Measurements from ENCODE around the gene RBFOX2. TPM values are rescaled to one million over a fixed set of nuclear protein-coding genes. Genes with fewer than 3 reads are reported as not detected.

RBFOX2 gene
- polyA plus RNA-seq, 1 of the 3 experiments (the other 2 are of a cell fraction): 115 TPM

DNA sequence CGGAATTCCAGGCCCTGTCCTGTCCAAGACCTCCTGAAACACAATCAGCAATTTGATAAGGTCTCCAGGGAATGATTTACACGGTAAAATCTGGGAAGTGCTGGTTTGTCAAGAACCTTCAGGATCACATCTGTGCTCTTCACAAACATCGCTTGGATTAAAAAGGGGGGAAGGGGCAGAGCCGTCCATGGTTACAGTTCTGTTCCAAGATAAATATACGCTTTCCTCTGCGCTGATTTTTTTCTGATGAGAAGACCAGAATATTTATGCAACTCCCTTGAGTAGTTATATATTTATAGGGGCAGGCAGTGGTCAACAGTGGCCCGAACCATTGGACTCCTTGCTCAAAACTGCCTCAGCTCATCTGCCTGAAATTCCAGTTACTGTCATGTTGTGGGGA lies 320.2 kb downstream of the RBFOX2 start:
- ChIA-PET POLR2A (no interaction called here), CTCF (interaction anchor here (0.9 to 1.8 kb wide), 2 partner anchors 24 to 121 kb away, joined by 3 to 4 read pairs; no protein-coding TSS in a partner anchor)
- no peak overlapping the region for H2AFZ ChIP-seq (ENCODE audit: low read depth)

GRCh38 chr22:35705141-35705540 lies 323.5 kb downstream of the RBFOX2 start:
- Histone ChIP-seq H3K4me2 (no peak overlapping the region; the same call in 1 of the 2 replicates), H3K4me1 (ENCODE audit: control insufficient read depth in 1 of 2, insufficient read depth in 2 of 2, low read depth in 1 of 2, low read length in 1 of 2) (no peaks in the 10 kb centered on the region), H3K9me2 (no peaks in the 10 kb centered on the region), H3K27me3 (ENCODE audit: insufficient read depth) (no peaks in the 10 kb centered on the region), H3K27ac (ENCODE audit: low read depth in 2 of 2, low read length in 1 of 2) (peak overlapping the region in 1 of 2 experiments; percentile 33; a peak in 2 of 4 replicates), H3K4me3 (ENCODE audit: low read depth in 2 of 2, low read length in 1 of 2) (no peak overlapping the region), H4K20me1 (ENCODE audit: insufficient read depth) (no peaks in the 10 kb centered on the region), H2AFZ (ENCODE audit: low read depth) (no peak overlapping the region), H3K9me3 (no peaks in the 10 kb centered on the region), H3K36me3 (replicated peaks in 1 of 2; ENCODE audit: control insufficient read depth in 1 of 2, insufficient read depth in 2 of 2, low read length in 1 of 2) (no peaks in the 10 kb centered on the region), H3K79me2 (ENCODE audit: insufficient read depth) (no peaks in the 10 kb centered on the region), H3K9ac (no peak overlapping the region), H3F3A (replicated peaks; ENCODE audit: insufficient read depth) (peaks cover 17% of the 10 kb centered on the region)
- CTCF ChIA-PET: no interaction called here
- POLR2A ChIA-PET: no interaction called here
- DNase-seq: no peak
- WGBS (ENCODE audit: low lambda C conversion rate): 60% methylated on average over 3 of the region's 3 CpGs
- TF ChIP-seq ELF1 (IDR thresholded peaks at IDR 0.05): no peak
- TF ChIP-seq EZH2phosphoT487 (IDR thresholded peaks at IDR 0.05; ENCODE audit: borderline replicate concordance, low read depth): no peak
- TF ChIP-seq SIN3A (IDR thresholded peaks at IDR 0.05; ENCODE audit: borderline replicate concordance, low read depth, low read length): no peak
- no peak for TF ChIP-seq TAF1 (IDR thresholded peaks at IDR 0.05; ENCODE audit: borderline replicate concordance, low read depth, low read length)
- TF ChIP-seq POLR2AphosphoS5 (IDR thresholded peaks at IDR 0.05; ENCODE audit: low read depth, low read length): no peak
- TF ChIP-seq RAD21 (IDR thresholded peaks at IDR 0.05; ENCODE audit: low read length): no peak
- no peak for TF ChIP-seq RCOR1 (IDR thresholded peaks at IDR 0.05; ENCODE audit: low read length)
- no peak for TF ChIP-seq MXI1 (IDR thresholded peaks at IDR 0.05; ENCODE audit: low read depth, low read length)
- peak in 1 of 2 experiments; percentile 43; a peak in 1 of 4 replicates for TF ChIP-seq EP300 (IDR thresholded peaks at IDR 0.05; ENCODE audit: borderline replicate concordance in 1 of 2, low read depth in 1 of 2, low read length in 1 of 2)
- no peak for TF ChIP-seq FOXM1 (IDR thresholded peaks at IDR 0.05; ENCODE audit: low read depth)
- TF ChIP-seq YY1 (IDR thresholded peaks at IDR 0.05; ENCODE audit: low read depth): no peak
- no peak for TF ChIP-seq ZBTB33 (IDR thresholded peaks at IDR 0.05; ENCODE audit: borderline replicate concordance, low read depth)
- TF ChIP-seq JUND (IDR thresholded peaks at IDR 0.05): peak; percentile 63
- no peak for TF ChIP-seq GABPA (IDR thresholded peaks at IDR 0.05; ENCODE audit: low read depth)
- TF ChIP-seq RFX5 (IDR thresholded peaks at IDR 0.05; ENCODE audit: low read length): no peak
- TF ChIP-seq, protein P1, sequence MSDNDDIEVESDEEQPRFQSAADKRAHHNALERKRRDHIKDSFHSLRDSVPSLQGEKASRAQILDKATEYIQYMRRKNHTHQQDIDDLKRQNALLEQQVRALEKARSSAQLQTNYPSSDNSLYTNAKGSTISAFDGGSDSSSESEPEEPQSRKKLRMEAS (IDR thresholded peaks at IDR 0.05; ENCODE audit: low read depth): peak; percentile 25; the same call in 1 of the 2 replicates
- no peak for TF ChIP-seq NRF1 (IDR thresholded peaks at IDR 0.05; ENCODE audit: low read depth, low read length)
- TF ChIP-seq RXRA (IDR thresholded peaks at IDR 0.05; ENCODE audit: borderline replicate concordance, low read depth): no peak
- TF ChIP-seq CHD2 (IDR thresholded peaks at IDR 0.05; ENCODE audit: low read length, partially characterized antibody): no peak
- no peak for TF ChIP-seq NFIC (IDR thresholded peaks at IDR 0.05; ENCODE audit: borderline replicate concordance)
- TF ChIP-seq TCF12 (IDR thresholded peaks at IDR 0.05): peak; percentile 68
- no peak for TF ChIP-seq GATA2 (CRISPR knock-in tag; IDR thresholded peaks at IDR 0.05)
- TF ChIP-seq, protein P2, sequence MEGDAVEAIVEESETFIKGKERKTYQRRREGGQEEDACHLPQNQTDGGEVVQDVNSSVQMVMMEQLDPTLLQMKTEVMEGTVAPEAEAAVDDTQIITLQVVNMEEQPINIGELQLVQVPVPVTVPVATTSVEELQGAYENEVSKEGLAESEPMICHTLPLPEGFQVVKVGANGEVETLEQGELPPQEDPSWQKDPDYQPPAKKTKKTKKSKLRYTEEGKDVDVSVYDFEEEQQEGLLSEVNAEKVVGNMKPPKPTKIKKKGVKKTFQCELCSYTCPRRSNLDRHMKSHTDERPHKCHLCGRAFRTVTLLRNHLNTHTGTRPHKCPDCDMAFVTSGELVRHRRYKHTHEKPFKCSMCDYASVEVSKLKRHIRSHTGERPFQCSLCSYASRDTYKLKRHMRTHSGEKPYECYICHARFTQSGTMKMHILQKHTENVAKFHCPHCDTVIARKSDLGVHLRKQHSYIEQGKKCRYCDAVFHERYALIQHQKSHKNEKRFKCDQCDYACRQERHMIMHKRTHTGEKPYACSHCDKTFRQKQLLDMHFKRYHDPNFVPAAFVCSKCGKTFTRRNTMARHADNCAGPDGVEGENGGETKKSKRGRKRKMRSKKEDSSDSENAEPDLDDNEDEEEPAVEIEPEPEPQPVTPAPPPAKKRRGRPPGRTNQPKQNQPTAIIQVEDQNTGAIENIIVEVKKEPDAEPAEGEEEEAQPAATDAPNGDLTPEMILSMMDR (IDR thresholded peaks at IDR 0.05): no peak
- no peak for TF ChIP-seq MEF2A (IDR thresholded peaks at IDR 0.05; ENCODE audit: borderline replicate concordance, low read depth)

More for the DNA sequence above, 320.2 kb downstream of the RBFOX2 start:
- H3K27ac ChIP-seq (ENCODE audit: low read depth in 2 of 2, low read length in 1 of 2): no peak overlapping the region
- H3K27me3 ChIP-seq (ENCODE audit: insufficient read depth): no peaks in the 10 kb centered on the region
- H3F3A ChIP-seq (replicated peaks; ENCODE audit: insufficient read depth): peaks cover 18% of the 10 kb centered on the region
- no peaks in the 10 kb centered on the region for H3K9me3 ChIP-seq
- TF ChIP-seq, protein P3, sequence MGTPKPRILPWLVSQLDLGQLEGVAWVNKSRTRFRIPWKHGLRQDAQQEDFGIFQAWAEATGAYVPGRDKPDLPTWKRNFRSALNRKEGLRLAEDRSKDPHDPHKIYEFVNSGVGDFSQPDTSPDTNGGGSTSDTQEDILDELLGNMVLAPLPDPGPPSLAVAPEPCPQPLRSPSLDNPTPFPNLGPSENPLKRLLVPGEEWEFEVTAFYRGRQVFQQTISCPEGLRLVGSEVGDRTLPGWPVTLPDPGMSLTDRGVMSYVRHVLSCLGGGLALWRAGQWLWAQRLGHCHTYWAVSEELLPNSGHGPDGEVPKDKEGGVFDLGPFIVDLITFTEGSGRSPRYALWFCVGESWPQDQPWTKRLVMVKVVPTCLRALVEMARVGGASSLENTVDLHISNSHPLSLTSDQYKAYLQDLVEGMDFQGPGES (IDR thresholded peaks at IDR 0.05; ENCODE audit: low read depth, low read length): no peak
- TF ChIP-seq, protein P1 (IDR thresholded peaks at IDR 0.05; ENCODE audit: low read depth): no peak
- no peak overlapping the region for H3K4me2 ChIP-seq
- no peak for DNase-seq
- H4K20me1 ChIP-seq (ENCODE audit: insufficient read depth): no peaks in the 10 kb centered on the region
- H3K36me3 ChIP-seq (replicated peaks in 1 of 2; ENCODE audit: control insufficient read depth in 1 of 2, insufficient read depth in 2 of 2, low read length in 1 of 2): no peaks in the 10 kb centered on the region
- no peak overlapping the region for H3K4me3 ChIP-seq (ENCODE audit: low read depth in 2 of 2, low read length in 1 of 2)
- no peaks in the 10 kb centered on the region for H3K9me2 ChIP-seq
- WGBS (ENCODE audit: low lambda C conversion rate): 69% methylated on average over 7 of the region's 7 CpGs
- no peak overlapping the region for H3K9ac ChIP-seq
- H3K79me2 ChIP-seq (ENCODE audit: insufficient read depth): no peaks in the 10 kb centered on the region
- H3K4me1 ChIP-seq (ENCODE audit: control insufficient read depth in 1 of 2, insufficient read depth in 2 of 2, low read depth in 1 of 2, low read length in 1 of 2): no peaks in the 10 kb centered on the region
